GM23338 (cell line): Measurements from ENCODE around the gene VEGFC. TPM values are rescaled to one million over a fixed set of nuclear protein-coding genes. Genes with fewer than 3 reads are reported as not detected.

Source experiments
- ATAC-seq: fragments of 200-7000 bp; cut with Tn5 transposase; 3 replicates; pipeline ENCODE4 v1.9.1; 2020
- DNase-seq: peaks from one replicate; pipeline ENCODE4 v3.0.0-alpha.2; 2015; ENCODE audit warnings: low spot score
- H2AFZ ChIP-seq: fragments of 200-600 bp; sonication (generic); 2 replicates; pipeline ENCODE4 v1.8.0; 2016; ENCODE audit warnings: antibody characterized with exemption, mild to moderate bottlenecking, moderate library complexity
- H3F3A ChIP-seq: fragments of 200-600 bp; sonication (generic); replicated peaks from 2 replicates; pipeline ENCODE4 v1.8.0; 2017; ENCODE audit warnings: antibody characterized with exemption, mixed run types, low read depth
- H3K27ac ChIP-seq: fragments of 200-600 bp; sonication (generic); 2 replicates; pipeline ENCODE4 v1.6.1; 2016; ENCODE audit warnings: low read depth
- H3K27me3 ChIP-seq: fragments of 200-600 bp; sonication (generic); 2 replicates; pipeline ENCODE4 v1.8.0; 2016; ENCODE audit warnings: mild to moderate bottlenecking, mixed run types, moderate library complexity; ENCODE audit not compliant: insufficient read depth
- H3K36me3 ChIP-seq: fragments of 200-600 bp; sonication (generic); 2 replicates; pipeline ENCODE4 v1.8.0; 2016; ENCODE audit warnings: mild to moderate bottlenecking; ENCODE audit not compliant: insufficient read depth
- H3K4me1 ChIP-seq: fragments of 200-600 bp; sonication (generic); 2 replicates; pipeline ENCODE4 v1.8.0; 2016; ENCODE audit warnings: mild to moderate bottlenecking, moderate library complexity; ENCODE audit not compliant: insufficient read depth
- H3K4me2 ChIP-seq: fragments of 200-600 bp; sonication (generic); 2 replicates; pipeline ENCODE4 v1.7.1; 2017; ENCODE audit warnings: mixed run types
- H3K4me3 ChIP-seq: fragments of 200-600 bp; sonication (generic); 2 replicates; pipeline ENCODE4 v1.6.1; 2016; ENCODE audit warnings: mixed run types
- H3K79me2 ChIP-seq: fragments of 200-600 bp; sonication (generic); replicated peaks from 2 replicates; pipeline ENCODE4 v1.8.0; 2017; ENCODE audit warnings: mild to moderate bottlenecking; ENCODE audit not compliant: insufficient read depth
- H3K9me2 ChIP-seq: fragments of 200-600 bp; sonication (generic); 2 replicates; pipeline ENCODE4 v1.8.0; 2017; ENCODE audit not compliant: insufficient read depth
- H4K20me1 ChIP-seq: fragments of 200-600 bp; sonication (generic); replicated peaks from 2 replicates; pipeline ENCODE4 v1.8.0; 2017; ENCODE audit warnings: mild to moderate bottlenecking; ENCODE audit not compliant: insufficient read depth
- H3K27ac Mint-ChIP-seq: 2 replicates; pipeline ENCODE4 v1.8.0; 2020; ENCODE audit warnings: inconsistent platforms, mild to moderate bottlenecking, moderate library complexity, mixed read lengths
- H3K27me3 Mint-ChIP-seq: 3 replicates; pipeline ENCODE4 v1.8.0; 2022; ENCODE audit warnings: low read depth, mild to moderate bottlenecking, moderate library complexity, mixed read lengths, inconsistent platforms; ENCODE audit not compliant: insufficient read depth, poor library complexity
- H3K36me3 Mint-ChIP-seq: 3 replicates; pipeline ENCODE4 v1.8.0; 2021; ENCODE audit warnings: low read depth, mild to moderate bottlenecking, inconsistent platforms, moderate library complexity, mixed read lengths
- H3K4me1 Mint-ChIP-seq: 3 replicates; pipeline ENCODE4 v1.8.0; 2020; ENCODE audit warnings: mild to moderate bottlenecking, inconsistent platforms, mixed read lengths
- H3K4me3 Mint-ChIP-seq: 3 replicates; pipeline ENCODE4 v1.8.0; 2021; ENCODE audit warnings: moderate library complexity, mild to moderate bottlenecking, inconsistent platforms, mixed read lengths
- H3K9me3 Mint-ChIP-seq: 3 replicates; pipeline ENCODE4 v1.8.0; 2020; ENCODE audit warnings: moderate library complexity, mild to moderate bottlenecking, inconsistent platforms, mixed read lengths
- CREB1 ChIP-seq: fragments of 250-450 bp; sonication (Bioruptor Pico); IDR thresholded peaks from 2 replicates; pipeline ENCODE4 v1.5.0; 2020; ENCODE audit warnings: low read depth, mild to moderate bottlenecking, moderate library complexity
- CTCF ChIP-seq, 2 experiments: fragments of 200-600 bp in 1 of 2; sonication (generic) in 1 of 2; conservative IDR thresholded peaks; 2 replicates each; pipeline versions ENCODE4 v1.5.1 to v1.6.1; 2016 to 2017; ENCODE audit warnings: antibody characterized with exemption in 2 of 2, low read depth in 2 of 2, mild to moderate bottlenecking in 2 of 2, moderate library complexity in 1 of 2
- ETS1 ChIP-seq: IDR thresholded peaks from 2 replicates; pipeline ENCODE4 v1.6.1; 2016; ENCODE audit warnings: antibody characterized with exemption
- EZH2 ChIP-seq: fragments of 200-600 bp; sonication (generic); IDR thresholded peaks from one replicate; pipeline ENCODE4 v1.8.0; 2017; ENCODE audit warnings: antibody characterized with exemption, mild to moderate bottlenecking, low read depth; ENCODE audit not compliant: unreplicated experiment
- EZH2phosphoT487 ChIP-seq: fragments of 200-600 bp; sonication (generic); IDR thresholded peaks from one replicate; pipeline ENCODE4 v1.8.1; 2018; ENCODE audit warnings: antibody characterized with exemption; ENCODE audit not compliant: unreplicated experiment
- JUNB ChIP-seq: IDR thresholded peaks from one replicate; pipeline ENCODE4 v1.6.1; 2016; ENCODE audit warnings: antibody characterized with exemption; ENCODE audit not compliant: unreplicated experiment
- NANOG ChIP-seq: IDR thresholded peaks from 2 replicates; pipeline ENCODE4 v1.6.1; 2016; ENCODE audit warnings: antibody characterized with exemption, borderline replicate concordance
- POLR2AphosphoS5 ChIP-seq: IDR thresholded peaks from 2 replicates; pipeline ENCODE4 v1.6.1; 2016; ENCODE audit warnings: antibody characterized with exemption, low read depth
- STAT1 ChIP-seq: IDR thresholded peaks from one replicate; pipeline ENCODE4 v1.6.1; 2016; ENCODE audit warnings: antibody characterized with exemption; ENCODE audit not compliant: unreplicated experiment
- ZNF114 ChIP-seq: fragments of 250-450 bp; sonication (Bioruptor Pico); IDR thresholded peaks from 2 replicates; pipeline ENCODE4 v1.5.0; 2020; ENCODE audit warnings: mild to moderate bottlenecking, moderate library complexity
- ZNF331 ChIP-seq: fragments of 250-450 bp; sonication (Bioruptor Pico); IDR thresholded peaks from 2 replicates; pipeline ENCODE4 v1.5.0; 2020; ENCODE audit warnings: low read depth, mild to moderate bottlenecking, moderate library complexity
- ZNF462 ChIP-seq: fragments of 250-450 bp; sonication (Bioruptor Pico); IDR thresholded peaks from 2 replicates; pipeline ENCODE4 v1.5.0; 2020; ENCODE audit warnings: mild to moderate bottlenecking, moderate library complexity
- polyA plus RNA-seq: library from polyadenylated mRNA; unstranded; fragments of >200 nt; fragmentation: Nextera tagmentation; extraction: Ambion mirVana; gene quantifications from 2 replicates; pipeline ENCODE4 v1.2.1, GENCODE V29; 2016
- total RNA-seq: library from RNA; depleted of rRNA; stranded (reverse); fragments of >200 nt; shearing (Covaris generic); gene quantifications from 2 replicates; pipeline ENCODE4 v1.2.3, GENCODE V29; 2014
- TF ChIP-seq, protein P1 (sequence below): IDR thresholded peaks from one replicate; pipeline ENCODE4 v1.6.1; 2018; ENCODE audit warnings: antibody characterized with exemption; ENCODE audit not compliant: unreplicated experiment

VEGFC gene
- total and polyA plus RNA-seq, 2 experiments from 2014 or later, result 0.87 to 1.1 TPM

GRCh38 chr4:176781739-176782100 lies 11.0 kb downstream of the VEGFC start:
- H3K36me3 ChIP-seq, result no peaks in the 10 kb centered on the region
- no peaks in the 10 kb centered on the region for H3K9me3 Mint-ChIP-seq
- H3K27me3 Mint-ChIP-seq, result no peaks in the 10 kb centered on the region
- no peak overlapping the region for H3K27ac ChIP-seq
- ATAC-seq (peak; percentile 54), DNase-seq (no peak)
- no peaks in the 10 kb centered on the region for H3F3A ChIP-seq
- H3K4me3 Mint-ChIP-seq, result no peak overlapping the region
- H4K20me1 ChIP-seq, result no peaks in the 10 kb centered on the region
- H3K4me1 Mint-ChIP-seq, result peaks cover 9% of the 10 kb centered on the region; the same call in 2 of the 3 replicates
- no peak overlapping the region for H3K4me3 ChIP-seq
- no peak overlapping the region for H2AFZ ChIP-seq
- no peaks in the 10 kb centered on the region for H3K9me2 ChIP-seq
- H3K36me3 Mint-ChIP-seq, result no peaks in the 10 kb centered on the region
- no peaks in the 10 kb centered on the region for H3K27me3 ChIP-seq
- H3K4me1 ChIP-seq, result no peaks in the 10 kb centered on the region
- no peak for TF ChIP-seq CREB1 (CRISPR knock-in tag)
- no peak for TF ChIP-seq ZNF331
- TF ChIP-seq ZNF114, result no peak
- TF ChIP-seq ZNF462 (CRISPR knock-in tag), result no peak
- no peak for TF ChIP-seq CTCF (conservative IDR thresholded peaks at IDR 0.05; ENCODE audit: low read depth in 2 of 2)
- TF ChIP-seq JUNB, result no peak
- TF ChIP-seq EZH2phosphoT487, result no peak
- no peak for TF ChIP-seq EZH2
- TF ChIP-seq NANOG, result no peak
- no peak for TF ChIP-seq STAT1
- TF ChIP-seq POLR2AphosphoS5, result no peak
- TF ChIP-seq, protein P1, sequence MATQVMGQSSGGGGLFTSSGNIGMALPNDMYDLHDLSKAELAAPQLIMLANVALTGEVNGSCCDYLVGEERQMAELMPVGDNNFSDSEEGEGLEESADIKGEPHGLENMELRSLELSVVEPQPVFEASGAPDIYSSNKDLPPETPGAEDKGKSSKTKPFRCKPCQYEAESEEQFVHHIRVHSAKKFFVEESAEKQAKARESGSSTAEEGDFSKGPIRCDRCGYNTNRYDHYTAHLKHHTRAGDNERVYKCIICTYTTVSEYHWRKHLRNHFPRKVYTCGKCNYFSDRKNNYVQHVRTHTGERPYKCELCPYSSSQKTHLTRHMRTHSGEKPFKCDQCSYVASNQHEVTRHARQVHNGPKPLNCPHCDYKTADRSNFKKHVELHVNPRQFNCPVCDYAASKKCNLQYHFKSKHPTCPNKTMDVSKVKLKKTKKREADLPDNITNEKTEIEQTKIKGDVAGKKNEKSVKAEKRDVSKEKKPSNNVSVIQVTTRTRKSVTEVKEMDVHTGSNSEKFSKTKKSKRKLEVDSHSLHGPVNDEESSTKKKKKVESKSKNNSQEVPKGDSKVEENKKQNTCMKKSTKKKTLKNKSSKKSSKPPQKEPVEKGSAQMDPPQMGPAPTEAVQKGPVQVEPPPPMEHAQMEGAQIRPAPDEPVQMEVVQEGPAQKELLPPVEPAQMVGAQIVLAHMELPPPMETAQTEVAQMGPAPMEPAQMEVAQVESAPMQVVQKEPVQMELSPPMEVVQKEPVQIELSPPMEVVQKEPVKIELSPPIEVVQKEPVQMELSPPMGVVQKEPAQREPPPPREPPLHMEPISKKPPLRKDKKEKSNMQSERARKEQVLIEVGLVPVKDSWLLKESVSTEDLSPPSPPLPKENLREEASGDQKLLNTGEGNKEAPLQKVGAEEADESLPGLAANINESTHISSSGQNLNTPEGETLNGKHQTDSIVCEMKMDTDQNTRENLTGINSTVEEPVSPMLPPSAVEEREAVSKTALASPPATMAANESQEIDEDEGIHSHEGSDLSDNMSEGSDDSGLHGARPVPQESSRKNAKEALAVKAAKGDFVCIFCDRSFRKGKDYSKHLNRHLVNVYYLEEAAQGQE, result no peak
- no peak for TF ChIP-seq ETS1
- H3K79me2 ChIP-seq, result no peaks in the 10 kb centered on the region
- no peak overlapping the region for H3K4me2 ChIP-seq
- peak overlapping the region; percentile 47 for H3K27ac Mint-ChIP-seq
